Astrocyte of the spinal cord (primary cell): ENCODE measurements around the gene ARHGAP26.

Experiments used
- DNase-seq: peaks from one replicate; pipeline ENCODE4 v3.0.0; 2011; ENCODE audit warnings: low read depth, low spot score
- H3K4me3 ChIP-seq: 2 replicates; pipeline ENCODE4 v1.5.1; 2011; ENCODE audit warnings: low read depth, mild to moderate bottlenecking, low read length, moderate library complexity
- CTCF ChIP-seq: IDR thresholded peaks from 2 replicates; pipeline ENCODE4 v1.5.1; 2012; ENCODE audit warnings: low read depth, mild to moderate bottlenecking, low read length, inconsistent platforms
- in situ Hi-C: cut with HindIII; loops from 2 replicates; pipeline ENCODE4 v1.10.0; 2017; ENCODE audit warnings: low sequenced_read_pairs

The ARHGAP26 gene

GRCh38 chr5:142817949-142818431 is 47.8 kb downstream of the ARHGAP26 start:
- no peak for TF ChIP-seq CTCF
- no peak for DNase-seq
- in situ Hi-C loops: no loop called here
- H3K4me3 ChIP-seq: no peak overlapping the region

GRCh38 chr5:142819292-142819691 is 49.1 kb downstream of the ARHGAP26 start:
- no peak for TF ChIP-seq CTCF
- in situ Hi-C loops: no loop called here
- no peak overlapping the region for H3K4me3 ChIP-seq
- DNase-seq: no peak

- no peak for DNase-seq
- no peak overlapping the region for H3K4me3 ChIP-seq
- no peak for TF ChIP-seq CTCF
- in situ Hi-C loops: no loop called here
These were observed 49.6 kb downstream of the ARHGAP26 start for GRCh38 chr5:142819825-142820224.

GRCh38 chr5:142820447-142820846 is 50.3 kb downstream of the ARHGAP26 start:
- H3K4me3 ChIP-seq: no peak overlapping the region
- no peak for TF ChIP-seq CTCF
- DNase-seq: no peak
- in situ Hi-C loops: no loop called here

- in situ Hi-C loops: no loop called here
- no peak for TF ChIP-seq CTCF
- no peak for DNase-seq
- no peak overlapping the region for H3K4me3 ChIP-seq
These were observed 51.0 kb downstream of the ARHGAP26 start for GRCh38 chr5:142821034-142821732.

- H3K4me3 ChIP-seq: no peak overlapping the region
- in situ Hi-C loops: no loop called here
- TF ChIP-seq CTCF: no peak
- DNase-seq: peak; percentile 88
These were observed 51.7 kb downstream of the ARHGAP26 start for GRCh38 chr5:142821733-142822487.
